ENCODE measurements around the gene RNFT2. TPM values are rescaled to one million over a fixed set of nuclear protein-coding genes. Genes with fewer than 3 reads are reported as not detected.

RNFT2 gene
- polyA plus RNA-seq, 1 donor from 2014 or later, result 20.6 TPM

DNA sequence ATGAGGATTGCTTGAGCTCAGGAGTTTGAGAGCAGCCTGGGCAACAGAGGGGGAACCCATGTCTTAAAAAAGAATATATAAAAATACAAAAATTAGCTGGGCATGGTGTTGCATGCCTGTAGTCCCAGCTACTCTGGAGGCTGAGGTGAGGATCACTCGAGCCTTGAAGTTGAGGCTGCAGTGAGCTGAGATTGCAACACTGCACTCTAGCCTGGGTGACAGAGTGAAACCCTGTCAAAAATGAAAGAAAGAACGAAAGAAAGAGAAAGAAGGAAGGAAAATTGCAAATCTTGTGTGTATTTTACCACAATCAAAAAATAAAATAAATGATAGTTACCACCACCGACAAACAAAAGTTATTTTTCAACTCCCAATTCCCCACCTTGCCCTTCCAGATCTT lies 45.5 kb upstream of the RNFT2 start:
- Histone ChIP-seq H4K20me1 (ENCODE audit: insufficient read depth) (no peaks in the 10 kb centered on the region), H3K79me2 (replicated peaks; ENCODE audit: insufficient read depth, low read length) (no peaks in the 10 kb centered on the region), H3K4me2 (ENCODE audit: low read length) (no peak overlapping the region), H3K27ac (ENCODE audit: low read length) (no peak overlapping the region), H3K27me3 (ENCODE audit: insufficient read depth, low read depth, low read length) (no peaks in the 10 kb centered on the region), H3K9me3 (ENCODE audit: low read length) (no peaks in the 10 kb centered on the region), H3F3A (ENCODE audit: insufficient read depth, low read length, poor library complexity, severe bottlenecking) (no peaks in the 10 kb centered on the region), H3K9me2 (ENCODE audit: insufficient read depth, low read length) (no peaks in the 10 kb centered on the region), H3K4me3 (ENCODE audit: low read length) (no peak overlapping the region), H3K9ac (ENCODE audit: low read length) (no peak overlapping the region), H3K36me3 (ENCODE audit: insufficient read depth, low read length) (no peaks in the 10 kb centered on the region), H2AFZ (ENCODE audit: low read depth, low read length) (no peak overlapping the region)
- TF ChIP-seq, protein P1, sequence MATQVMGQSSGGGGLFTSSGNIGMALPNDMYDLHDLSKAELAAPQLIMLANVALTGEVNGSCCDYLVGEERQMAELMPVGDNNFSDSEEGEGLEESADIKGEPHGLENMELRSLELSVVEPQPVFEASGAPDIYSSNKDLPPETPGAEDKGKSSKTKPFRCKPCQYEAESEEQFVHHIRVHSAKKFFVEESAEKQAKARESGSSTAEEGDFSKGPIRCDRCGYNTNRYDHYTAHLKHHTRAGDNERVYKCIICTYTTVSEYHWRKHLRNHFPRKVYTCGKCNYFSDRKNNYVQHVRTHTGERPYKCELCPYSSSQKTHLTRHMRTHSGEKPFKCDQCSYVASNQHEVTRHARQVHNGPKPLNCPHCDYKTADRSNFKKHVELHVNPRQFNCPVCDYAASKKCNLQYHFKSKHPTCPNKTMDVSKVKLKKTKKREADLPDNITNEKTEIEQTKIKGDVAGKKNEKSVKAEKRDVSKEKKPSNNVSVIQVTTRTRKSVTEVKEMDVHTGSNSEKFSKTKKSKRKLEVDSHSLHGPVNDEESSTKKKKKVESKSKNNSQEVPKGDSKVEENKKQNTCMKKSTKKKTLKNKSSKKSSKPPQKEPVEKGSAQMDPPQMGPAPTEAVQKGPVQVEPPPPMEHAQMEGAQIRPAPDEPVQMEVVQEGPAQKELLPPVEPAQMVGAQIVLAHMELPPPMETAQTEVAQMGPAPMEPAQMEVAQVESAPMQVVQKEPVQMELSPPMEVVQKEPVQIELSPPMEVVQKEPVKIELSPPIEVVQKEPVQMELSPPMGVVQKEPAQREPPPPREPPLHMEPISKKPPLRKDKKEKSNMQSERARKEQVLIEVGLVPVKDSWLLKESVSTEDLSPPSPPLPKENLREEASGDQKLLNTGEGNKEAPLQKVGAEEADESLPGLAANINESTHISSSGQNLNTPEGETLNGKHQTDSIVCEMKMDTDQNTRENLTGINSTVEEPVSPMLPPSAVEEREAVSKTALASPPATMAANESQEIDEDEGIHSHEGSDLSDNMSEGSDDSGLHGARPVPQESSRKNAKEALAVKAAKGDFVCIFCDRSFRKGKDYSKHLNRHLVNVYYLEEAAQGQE (IDR thresholded peaks at IDR 0.05; ENCODE audit: borderline replicate concordance), result no peak
- TF ChIP-seq TAF1 (IDR thresholded peaks at IDR 0.05; ENCODE audit: low read depth), result no peak
- no peak for TF ChIP-seq SMC3 (conservative IDR thresholded peaks at IDR 0.05; ENCODE audit: poor library complexity)
- TF ChIP-seq EZH2 (IDR thresholded peaks at IDR 0.05; ENCODE audit: borderline replicate concordance, insufficient read depth, low read length, poor library complexity, severe bottlenecking), result no peak
- TF ChIP-seq EP300 (conservative IDR thresholded peaks at IDR 0.05; ENCODE audit: poor library complexity, severe bottlenecking), result no peak
- TF ChIP-seq RAD21 (conservative IDR thresholded peaks at IDR 0.05), result no peak
- TF ChIP-seq POLR2AphosphoS5 (IDR thresholded peaks at IDR 0.05), result no peak
- TF ChIP-seq CTCF (IDR thresholded peaks at IDR 0.05; ENCODE audit: poor library complexity, severe bottlenecking), result no peak
- TF ChIP-seq MXI1 (conservative IDR thresholded peaks at IDR 0.05; ENCODE audit: poor library complexity, severe bottlenecking), result no peak

GRCh38 chr12:116693286-116694227 lies 44.6 kb upstream of the RNFT2 start:
- peak overlapping the region; percentile 27 for H3K4me2 ChIP-seq (ENCODE audit: low read length)
- no peaks in the 10 kb centered on the region for H3K9me2 ChIP-seq (ENCODE audit: insufficient read depth, low read length)
- no peaks in the 10 kb centered on the region for H4K20me1 ChIP-seq (ENCODE audit: insufficient read depth)
- peak overlapping the region; percentile 15 for H3K9ac ChIP-seq (ENCODE audit: low read length)
- H3F3A ChIP-seq (ENCODE audit: insufficient read depth, low read length, poor library complexity, severe bottlenecking), result peaks cover 3% of the 10 kb centered on the region
- TF ChIP-seq CTCF (IDR thresholded peaks at IDR 0.05; ENCODE audit: poor library complexity, severe bottlenecking) (peak; percentile 29), MXI1 (conservative IDR thresholded peaks at IDR 0.05; ENCODE audit: poor library complexity, severe bottlenecking) (no peak), SMC3 (conservative IDR thresholded peaks at IDR 0.05; ENCODE audit: poor library complexity) (peak; percentile 20), POLR2AphosphoS5 (IDR thresholded peaks at IDR 0.05) (no peak)
- TF ChIP-seq, protein P1 (IDR thresholded peaks at IDR 0.05; ENCODE audit: borderline replicate concordance), result no peak
- no peaks in the 10 kb centered on the region for H3K9me3 ChIP-seq (ENCODE audit: low read length)
- no peak overlapping the region for H2AFZ ChIP-seq (ENCODE audit: low read depth, low read length)
- H3K4me3 ChIP-seq (ENCODE audit: low read length), result peak overlapping the region; percentile 49
- no peak overlapping the region for H3K27ac ChIP-seq (ENCODE audit: low read length)
- no peaks in the 10 kb centered on the region for H3K27me3 ChIP-seq (ENCODE audit: insufficient read depth, low read depth, low read length)
- H3K79me2 ChIP-seq (replicated peaks; ENCODE audit: insufficient read depth, low read length), result no peaks in the 10 kb centered on the region
- no peaks in the 10 kb centered on the region for H3K36me3 ChIP-seq (ENCODE audit: insufficient read depth, low read length)

Data from neural cell (in vitro differentiated cells).